H1 (cell line): ENCODE measurements around the gene HDAC9. TPM values are rescaled to one million over a fixed set of nuclear protein-coding genes. Genes with fewer than 3 reads are reported as not detected.

Experiments used
- CTCF ChIA-PET: fragments of 300-600 bp; sonication (Branson Sonifier 250); formaldehyde crosslinking; loops from one replicate; lab custom pipeline; 2021; ENCODE audit not compliant: partially characterized antibody; lab: Charles Lee
- POLR2A ChIA-PET: fragments of 300-600 bp; sonication (Branson Sonifier 250); formaldehyde crosslinking; loops from one replicate; lab custom pipeline; 2021; ENCODE audit warnings: inconsistent platforms; ENCODE audit not compliant: partially characterized antibody; lab: Charles Lee
- DNase-seq, 2 experiments: peaks; one replicate each; pipeline versions ENCODE4 v3.0.0 to v3.0.0-alpha.2; 2010 to 2022; ENCODE audit warnings: low spot score in 2 of 2, low read depth in 1 of 2, mixed read lengths in 1 of 2
- FAIRE-seq: peaks from 2 replicates; lab custom pipeline; 2011; peaks lifted over from hg19 to GRCh38; lab: Jason Lieb, UNC
- H2AFZ ChIP-seq: 2 replicates; pipeline ENCODE4 v1.8.1; 2012; ENCODE audit warnings: low read length, inconsistent platforms
- H2AK5ac ChIP-seq: 2 replicates; pipeline ENCODE4 v1.6.1; 2013; ENCODE audit warnings: low read depth, low read length
- H2BK120ac ChIP-seq: replicated peaks from 2 replicates; pipeline ENCODE3; 2013; ENCODE audit warnings: low read depth, low read length, inconsistent platforms
- H2BK12ac ChIP-seq: 2 replicates; pipeline ENCODE4 v1.6.1; 2013; ENCODE audit warnings: low read depth, low read length
- H2BK15ac ChIP-seq: 2 replicates; pipeline ENCODE4 v1.6.1; 2013; ENCODE audit warnings: low read length
- H2BK20ac ChIP-seq: 2 replicates; pipeline ENCODE4 v1.6.1; 2013; ENCODE audit warnings: low read length
- H2BK5ac ChIP-seq: 2 replicates; pipeline ENCODE4 v1.6.1; 2013; ENCODE audit warnings: low read depth, low read length
- H3K14ac ChIP-seq: 2 replicates; pipeline ENCODE4 v1.6.1; 2013; ENCODE audit warnings: inconsistent platforms; ENCODE audit not compliant: insufficient read length
- H3K18ac ChIP-seq: 2 replicates; pipeline ENCODE4 v1.6.1; 2013; ENCODE audit warnings: low read length; ENCODE audit errors: extremely low read depth
- H3K23ac ChIP-seq: 2 replicates; pipeline ENCODE4 v1.6.1; 2013; ENCODE audit warnings: inconsistent platforms; ENCODE audit not compliant: insufficient read length
- H3K23me2 ChIP-seq: 2 replicates; pipeline ENCODE4 v1.6.1; 2013; ENCODE audit warnings: low read depth, low read length
- H3K27ac ChIP-seq: 2 replicates; pipeline ENCODE4 v1.6.1; 2011; ENCODE audit warnings: low read depth, low read length, inconsistent platforms
- H3K27me3 ChIP-seq, 4 experiments: replicated peaks in 1 of 4; 1 replicate in 1 of 4; 2 replicates in 3 of 4; pipeline versions ENCODE4 v1.6.1 to v1.8.1; 2011 to 2013; ENCODE audit warnings: low read length in 3 of 4, mild to moderate bottlenecking in 3 of 4, inconsistent platforms in 2 of 4, mixed read lengths in 2 of 4, moderate library complexity in 1 of 4; ENCODE audit not compliant: control insufficient read depth in 3 of 4, insufficient read depth in 3 of 4; ENCODE audit errors: extremely low read depth in 1 of 4
- H3K36me3 ChIP-seq, 4 experiments: 2 replicates each; pipeline versions ENCODE4 v1.6.1 to v1.8.1; 2011 to 2013; ENCODE audit warnings: mild to moderate bottlenecking in 4 of 4, low read length in 3 of 4, moderate library complexity in 2 of 4, control low read depth in 1 of 4, inconsistent platforms in 1 of 4; ENCODE audit not compliant: insufficient read depth in 4 of 4, control insufficient read depth in 2 of 4
- H3K4ac ChIP-seq: replicated peaks from 2 replicates; pipeline ENCODE3; 2013; ENCODE audit warnings: low read length, low read depth, mixed read lengths, inconsistent platforms; ENCODE audit not compliant: insufficient read length
- H3K4me1 ChIP-seq, 4 experiments: replicated peaks in 1 of 4; 1 replicate in 1 of 4; 2 replicates in 3 of 4; pipeline versions ENCODE4 v1.6.1 to v1.8.1; 2011 to 2013; ENCODE audit warnings: low read length in 3 of 4, inconsistent platforms in 2 of 4, mixed read lengths in 1 of 4; ENCODE audit not compliant: insufficient read depth in 4 of 4, control insufficient read depth in 3 of 4
- H3K4me2 ChIP-seq, 2 experiments: 2 replicates each; pipeline versions ENCODE4 v1.6.1 to v1.8.1; 2011 to 2013; ENCODE audit warnings: low read depth in 2 of 2, low read length in 2 of 2, control low read depth in 1 of 2, inconsistent platforms in 1 of 2, mild to moderate bottlenecking in 1 of 2; ENCODE audit not compliant: insufficient read depth in 1 of 2
- H3K4me3 ChIP-seq, 4 experiments: fragments of 200-600, 300-600 bp in 1 of 4; sonication (generic), shearing (Covaris generic), sonication (Bioruptor Twin) in 1 of 4; 2 replicates each; pipeline versions ENCODE4 v1.5.1 to v1.8.1; 2011 to 2016; ENCODE audit warnings: low read length in 4 of 4, low read depth in 3 of 4, control low read depth in 2 of 4, inconsistent platforms in 2 of 4, mild to moderate bottlenecking in 2 of 4, mixed read lengths in 1 of 4, moderate library complexity in 1 of 4; ENCODE audit not compliant: insufficient read depth in 2 of 4; ENCODE audit errors: extremely low read depth in 1 of 4
- H3K56ac ChIP-seq: replicated peaks from 2 replicates; pipeline ENCODE3; 2013; ENCODE audit warnings: low read depth, mild to moderate bottlenecking, mixed read lengths, low read length, inconsistent platforms; ENCODE audit not compliant: insufficient read length
- H3K79me1 ChIP-seq: 2 replicates; pipeline ENCODE4 v1.6.1; 2013; ENCODE audit warnings: low read depth, low read length, control low read depth
- H3K79me2 ChIP-seq, 2 experiments: 2 replicates each; pipeline versions ENCODE4 v1.6.1 to v1.8.1; 2012 to 2013; ENCODE audit warnings: low read length in 2 of 2, mild to moderate bottlenecking in 2 of 2, inconsistent platforms in 1 of 2; ENCODE audit not compliant: insufficient read depth in 2 of 2, control insufficient read depth in 1 of 2
- H3K9ac ChIP-seq, 4 experiments: replicated peaks in 1 of 4; 1 replicate in 1 of 4; 2 replicates in 3 of 4; pipeline versions ENCODE4 v1.6.1 to v1.8.1; 2011 to 2013; ENCODE audit warnings: low read depth in 3 of 4, low read length in 3 of 4, control low read depth in 2 of 4, mild to moderate bottlenecking in 2 of 4, moderate library complexity in 2 of 4, inconsistent platforms in 1 of 4; ENCODE audit errors: extremely low read depth in 1 of 4
- H3K9me3 ChIP-seq, 2 experiments: 2 replicates each; pipeline versions ENCODE4 v1.6.1 to v1.8.1; 2012 to 2013; ENCODE audit warnings: mild to moderate bottlenecking in 2 of 2, moderate library complexity in 2 of 2, control low read depth in 1 of 2, inconsistent platforms in 1 of 2, low read depth in 1 of 2, low read length in 1 of 2, mixed read lengths in 1 of 2; ENCODE audit not compliant: insufficient read depth in 2 of 2
- H4K20me1 ChIP-seq, 2 experiments: replicated peaks in 1 of 2; 2 replicates each; pipeline versions ENCODE3 to v1.8.1; 2011 to 2013; ENCODE audit warnings: inconsistent platforms in 2 of 2, low read length in 2 of 2, mild to moderate bottlenecking in 1 of 2; ENCODE audit not compliant: insufficient read depth in 2 of 2, control insufficient read depth in 1 of 2
- H4K5ac ChIP-seq: 2 replicates; pipeline ENCODE4 v1.6.1; 2013; ENCODE audit warnings: low read length, low read depth, mixed read lengths, inconsistent platforms; ENCODE audit not compliant: insufficient read length
- H4K8ac ChIP-seq: 2 replicates; pipeline ENCODE4 v1.8.0; 2013; ENCODE audit warnings: mild to moderate bottlenecking, moderate library complexity, low read length, inconsistent platforms; ENCODE audit not compliant: insufficient read depth; ENCODE audit errors: extremely low read depth
- H4K91ac ChIP-seq: replicated peaks from 2 replicates; pipeline ENCODE3; 2013; ENCODE audit warnings: low read length, mixed read lengths, inconsistent platforms; ENCODE audit not compliant: insufficient read length
- BRCA1 ChIP-seq: IDR thresholded peaks from 2 replicates; pipeline ENCODE4 v1.6.1; 2012; ENCODE audit warnings: low read depth, low read length, improper control_type of control experiment
- CTBP2 ChIP-seq: IDR thresholded peaks from 2 replicates; pipeline ENCODE4 v1.7.0; 2011; ENCODE audit warnings: borderline replicate concordance, mild to moderate bottlenecking, moderate library complexity, mixed read lengths, low read length; ENCODE audit not compliant: insufficient read depth, insufficient read length
- EZH2 ChIP-seq: fragments of 200-600 bp; sonication (generic); IDR thresholded peaks from 2 replicates; pipeline ENCODE4 v1.7.1; 2012; ENCODE audit warnings: low read depth, mild to moderate bottlenecking, moderate library complexity, low read length, inconsistent platforms; ENCODE audit not compliant: severe bottlenecking
- GTF2F1 ChIP-seq: IDR thresholded peaks from 2 replicates; pipeline ENCODE4 v1.6.1; 2012; ENCODE audit warnings: low read depth, low read length, improper control_type of control experiment, borderline replicate concordance
- JUN ChIP-seq: IDR thresholded peaks from 2 replicates; pipeline ENCODE4 v1.6.1; 2011; ENCODE audit warnings: low read depth, mild to moderate bottlenecking, improper control_type of control experiment, low read length
- KDM5A ChIP-seq: fragments of 200-600 bp; IDR thresholded peaks from 2 replicates; pipeline ENCODE4 v1.7.1; 2012; ENCODE audit warnings: mild to moderate bottlenecking, low read length, inconsistent platforms, mixed read lengths
- MAFK ChIP-seq: IDR thresholded peaks from 2 replicates; pipeline ENCODE4 v1.6.1; 2012; ENCODE audit warnings: low read depth, mild to moderate bottlenecking, improper control_type of control experiment, low read length
- SAP30 ChIP-seq: fragments of 300-600 bp; sonication (generic); IDR thresholded peaks from 2 replicates; pipeline ENCODE4 v1.7.1; 2012; ENCODE audit warnings: low read length, moderate library complexity, mild to moderate bottlenecking, inconsistent platforms; ENCODE audit not compliant: insufficient read depth, insufficient replicate concordance
- SP1 ChIP-seq: IDR thresholded peaks from 2 replicates; pipeline ENCODE4 v1.6.1; 2011; ENCODE audit warnings: low read depth, low read length
- SP4 ChIP-seq: IDR thresholded peaks from 2 replicates; pipeline ENCODE4 v1.6.1; 2012; ENCODE audit warnings: low read length, inconsistent platforms
- USF2 ChIP-seq: IDR thresholded peaks from 2 replicates; pipeline ENCODE4 v1.6.1; 2011; ENCODE audit warnings: low read length, improper control_type of control experiment
- WGBS, 2 experiments: shearing (Covaris generic) in 1 of 2; methylation state at CpG; one replicate each; pipeline versions ENCODE4 v1.1.6 to v1.1.7; 2013 to 2015; ENCODE audit warnings: low lambda C conversion rate in 2 of 2, mixed read lengths in 2 of 2, inconsistent platforms in 1 of 2, low coverage in 1 of 2, missing lambda C conversion rate in 1 of 2; ENCODE audit not compliant: insufficient replicate concordance in 2 of 2, insufficient coverage in 1 of 2, insufficient read length in 1 of 2; ENCODE audit errors: extremely low coverage in 1 of 2, missing lambda C conversion rate in 1 of 2; 5-methylcytosine and 5-hydroxymethylcytosine counted together
- polyA plus RNA-seq, 7 experiments: library from polyadenylated mRNA; depleted of rRNA in 3 of 7; stranded (reverse) in 5 of 7; unstranded in 2 of 7; fragments of >200 nt in 5 of 7; fragments of 200-250 nt in 2 of 7; gene quantifications; 1 replicate in 5 of 7; 2 replicates in 1 of 7; 4 replicates in 1 of 7; pipeline versions ENCODE4 v1.2.1 to v1.2.3, GENCODE V29; 2011 to 2013; ENCODE audit warnings: missing spikeins in 2 of 7, mixed read lengths in 2 of 7
- total RNA-seq: library from RNA; stranded (reverse); fragmentation: NEBNext Ultra II Directional; extraction: Animal tissue kit (Norgen Biotek cat#: 25700); gene quantifications from 2 replicates; pipeline ENCODE4 v1.2.1, GENCODE V29; 2021

Gene HDAC9
- total and polyA plus RNA-seq, 2 of the 8 experiments (the other 6 are each of a cell fraction or from before 2014, with no cell fraction given) = 9.5 to 13.1 TPM

GRCh38 chr7:18573410-18574234 is 78.1 kb downstream of the HDAC9 start:
- DNase-seq (no peak), FAIRE-seq (no peak)
- Histone ChIP-seq H3K14ac (no peak overlapping the region), H3K18ac (no peak overlapping the region), H3K9me3 (no peaks in the 10 kb centered on the region), H3K27me3 (no peaks in the 10 kb centered on the region), H3K23ac (no peak overlapping the region), H3K27ac (0 out of 2 replicates have a peak overlapping the region, but pooled peaks have one; percentile 42), H2BK5ac (no peak overlapping the region), H3K4ac (no peak overlapping the region), H2BK20ac (no peak overlapping the region), H3K4me2 (no peak overlapping the region), H3K9ac (no peak overlapping the region), H3K36me3 (no peaks in the 10 kb centered on the region), H4K8ac (no peak overlapping the region), H4K91ac (no peak overlapping the region), H4K5ac (no peak overlapping the region), H4K20me1 (no peaks in the 10 kb centered on the region), H3K79me1 (no peaks in the 10 kb centered on the region), H2BK12ac (no peak overlapping the region), H3K4me1 (0 out of 7 replicates have a peak, but pooled peaks cover 0 to 3% (median 0%) of the 10 kb centered on the region in 4 experiments), H3K56ac (no peak overlapping the region), H3K4me3 (no peak overlapping the region), H2BK15ac (no peak overlapping the region), H3K79me2 (no peaks in the 10 kb centered on the region), H2AFZ (no peak overlapping the region), H3K23me2 (no peaks in the 10 kb centered on the region; the same call in 1 of the 2 replicates), H2BK120ac (no peak overlapping the region), H2AK5ac (no peak overlapping the region)
- POLR2A ChIA-PET = interaction anchor here (1.3 kb wide), 1 partner anchor 78 kb away, joined by 3 read pairs; no protein-coding TSS in a partner anchor
- 93% methylated on average over 20 of the region's 20 CpGs; no CpG with 5 or more reads in 1 of the 2 experiments for WGBS, 2 experiments
- CTCF ChIA-PET = interaction anchor here (0.6 to 11.6 kb wide), 11 partner anchors 12 to 360 kb away, joined by 3 to 131 read pairs (median 3); no protein-coding TSS in a partner anchor
- TF ChIP-seq EZH2 (no peak), MAFK (no peak), SP4 (no peak), JUN (no peak), BRCA1 (no peak), USF2 (no peak), SP1 (no peak), CTBP2 (no peak), SAP30 (no peak), KDM5A (no peak), GTF2F1 (no peak)
